Measurements from ENCODE around the gene SV2B.
A peak's percentile ranks its signal among the peaks of the same experiment; 100 is the strongest.

SV2B gene

GRCh38 chr15:91238644-91239425 is 138.8 kb downstream of the SV2B start:
- DNase-seq, result no peak

- DNase-seq, result no peak
Observed at GRCh38 chr15:91243826-91244225, 143.8 kb downstream of the SV2B start.

DNA sequence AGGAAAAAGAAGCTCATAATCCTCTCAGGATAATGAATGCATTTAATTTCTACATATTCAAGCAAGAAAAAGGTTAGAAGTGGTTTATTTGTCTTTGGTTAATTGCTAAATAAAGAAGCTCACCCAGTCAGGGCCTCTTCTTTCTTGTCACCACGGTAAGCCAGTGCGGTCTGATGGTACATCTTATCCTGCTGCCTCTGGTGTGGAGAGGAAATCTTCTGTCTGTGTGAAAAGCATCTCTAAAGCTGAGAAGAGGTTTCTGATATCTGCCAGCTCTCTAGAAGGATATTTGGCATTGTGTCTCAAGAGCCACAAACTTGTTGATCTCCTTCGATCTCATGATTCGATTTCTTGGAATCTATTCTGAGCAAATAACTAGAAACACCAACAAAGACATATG is 144.9 kb downstream of the SV2B start:
- no peak for DNase-seq

DNA sequence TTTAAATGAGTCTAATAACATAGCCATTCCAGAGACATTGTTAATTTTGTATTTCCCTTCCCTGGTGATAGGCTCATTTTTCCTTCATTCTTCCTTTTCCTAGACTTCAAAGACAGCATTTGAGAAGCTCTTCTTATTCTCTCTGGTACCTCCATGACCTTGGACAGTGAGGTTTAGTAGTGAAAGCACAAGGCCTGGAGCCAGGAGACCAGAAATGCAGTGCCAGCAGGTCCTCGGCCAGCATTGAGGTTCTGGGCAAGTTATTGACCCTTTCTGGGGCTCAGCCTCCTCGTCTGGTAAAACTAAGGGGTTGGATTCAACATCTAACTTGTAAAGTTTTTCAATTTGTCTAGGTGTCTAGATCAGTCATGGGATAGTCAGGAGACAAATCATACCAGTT is 146.9 kb downstream of the SV2B start:
- DNase-seq, result no peak

DNA sequence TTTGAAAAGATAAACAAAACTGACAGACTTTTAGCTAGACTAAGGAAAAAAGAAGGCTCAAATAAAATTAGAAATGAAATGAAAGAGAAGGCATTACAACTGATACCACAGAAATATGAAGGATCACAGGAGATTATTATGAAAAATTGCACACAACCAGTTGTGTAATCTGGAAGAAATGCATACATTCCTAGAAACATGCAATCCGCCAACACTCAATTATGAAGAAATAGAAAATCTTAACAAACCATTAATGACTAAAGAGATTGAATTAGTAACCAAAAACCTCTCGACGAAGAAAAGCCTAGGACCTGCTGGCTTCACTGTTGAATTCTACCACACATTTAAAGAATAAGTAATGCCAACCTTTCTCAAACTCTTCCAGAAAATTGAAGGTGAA is 149.5 kb downstream of the SV2B start:
- no peak for DNase-seq

DNA sequence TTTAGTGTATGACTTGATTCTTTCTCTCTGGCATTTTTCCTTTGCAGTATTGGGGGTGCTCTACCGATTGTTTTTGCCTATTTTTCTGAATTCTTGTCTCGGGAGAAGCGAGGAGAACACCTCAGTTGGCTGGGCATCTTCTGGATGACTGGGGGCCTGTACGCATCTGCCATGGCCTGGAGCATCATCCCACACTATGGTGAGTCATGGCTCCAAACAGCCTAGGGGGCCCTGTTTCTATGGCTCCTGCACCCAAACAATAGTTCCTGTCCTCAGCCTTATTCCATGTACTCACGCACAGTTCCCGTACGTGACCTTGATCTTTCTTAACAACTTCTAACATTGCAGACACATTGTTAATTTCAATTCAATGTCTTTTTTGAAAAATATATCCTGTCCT is 152.3 kb downstream of the SV2B start:
- no peak for DNase-seq

GRCh38 chr15:91252756-91253155 is 152.7 kb downstream of the SV2B start:
- DNase-seq, result no peak

GRCh38 chr15:91253605-91254004 is 153.5 kb downstream of the SV2B start:
- no peak for DNase-seq

GRCh38 chr15:91254766-91255165 is 154.7 kb downstream of the SV2B start:
- DNase-seq, result no peak

GRCh38 chr15:91255670-91256192 is 155.7 kb downstream of the SV2B start:
- DNase-seq, result no peak

DNA sequence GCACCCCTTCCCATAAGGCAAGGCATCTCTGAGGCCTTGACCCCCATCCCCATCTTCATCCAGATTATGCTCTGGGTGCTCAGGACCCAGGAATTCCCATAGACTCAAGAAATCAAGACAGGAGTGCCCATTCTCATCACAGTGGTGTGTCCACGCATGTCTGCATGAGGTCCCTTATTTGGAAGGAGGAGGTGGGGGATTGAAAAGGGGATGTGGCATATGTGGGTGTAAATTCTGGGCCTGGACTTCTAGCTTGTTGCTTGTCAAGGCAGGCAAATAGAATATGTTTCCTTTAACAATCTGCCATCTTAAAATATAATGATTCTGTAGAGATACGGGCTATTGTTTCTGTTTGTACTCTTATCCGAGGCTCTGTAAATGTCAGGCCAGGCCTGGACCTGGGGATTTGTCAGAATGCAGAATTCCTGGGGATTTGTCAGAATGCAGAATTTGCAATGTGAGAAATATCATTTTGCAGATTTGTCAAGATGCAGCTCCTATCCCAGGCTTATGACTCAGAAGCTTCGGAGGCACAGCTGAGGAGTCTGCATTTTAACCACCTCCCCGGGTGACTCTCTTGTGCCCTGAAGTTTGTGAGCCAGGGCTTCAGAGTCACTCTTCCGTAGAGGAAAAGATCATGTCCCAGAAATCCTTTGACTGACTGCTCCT is 157.8 kb downstream of the SV2B start:
- DNase-seq, result no peak

- DNase-seq, result no peak
Observed at GRCh38 chr15:91258415-91258759, 158.3 kb downstream of the SV2B start.

- DNase-seq, result no peak
Observed at GRCh38 chr15:91259077-91259476, 159.0 kb downstream of the SV2B start.

DNA sequence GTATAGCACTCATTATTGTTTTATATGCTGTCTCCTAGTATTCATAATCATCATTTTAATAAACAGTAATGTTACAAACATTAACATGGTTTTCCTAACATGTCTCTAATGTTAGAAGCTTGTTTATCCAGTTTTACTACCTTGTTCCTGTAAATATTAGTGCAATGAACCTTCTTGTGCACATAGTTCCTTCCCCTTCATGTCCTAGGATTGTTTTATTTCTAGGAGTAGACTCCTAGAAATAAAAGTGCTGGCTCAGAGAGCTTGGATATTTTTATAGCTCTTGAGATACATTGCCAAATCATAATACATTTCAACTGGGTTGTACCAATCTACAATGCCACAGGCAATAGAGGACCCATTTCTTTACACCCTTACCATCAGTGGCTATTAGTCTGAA is 161.3 kb downstream of the SV2B start:
- no peak for DNase-seq

DNA sequence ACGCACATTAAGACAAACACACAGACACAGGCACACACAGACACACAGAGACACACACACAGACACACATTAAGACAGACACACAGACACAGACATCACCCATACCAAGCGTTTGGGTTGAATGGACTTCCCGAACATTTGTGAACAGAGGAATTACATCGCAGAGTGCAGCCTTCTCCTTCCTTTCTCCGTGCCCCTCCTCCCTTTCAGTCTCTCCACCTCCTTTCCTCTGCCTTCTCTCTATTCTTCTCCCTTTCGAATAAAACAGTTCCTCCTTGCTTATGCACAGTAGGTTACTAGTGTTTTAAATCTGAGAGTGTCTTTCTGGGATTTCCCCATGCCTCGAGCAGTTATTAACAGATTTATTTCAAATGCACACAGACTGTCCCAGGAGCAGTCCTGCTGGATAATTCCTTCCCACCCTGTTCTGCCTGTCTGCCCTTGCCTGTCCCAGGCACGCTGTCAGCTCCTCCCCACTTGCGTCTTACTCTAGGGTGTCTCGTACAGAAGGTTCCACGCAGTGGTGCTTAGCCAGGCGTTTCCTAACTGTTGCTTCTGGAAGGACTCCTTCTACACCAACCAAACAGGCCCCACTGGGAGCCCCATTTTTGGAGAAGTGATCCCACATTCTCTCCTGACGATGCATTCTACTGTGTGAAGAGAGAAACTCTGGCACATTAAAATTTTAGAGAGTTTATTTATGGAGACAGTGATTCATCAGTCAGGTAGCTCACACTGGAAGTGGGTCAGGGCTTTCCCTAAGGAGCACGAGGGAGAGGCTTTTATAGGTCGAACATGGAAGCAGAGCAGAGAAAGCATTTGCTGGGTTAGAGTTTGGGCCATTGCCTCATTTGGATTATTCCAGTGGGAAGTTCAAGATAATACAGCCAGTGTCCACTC is 163.8 kb downstream of the SV2B start:
- DNase-seq, result peak; percentile 5

- no peak for DNase-seq
Observed at GRCh38 chr15:91264651-91265351, 164.7 kb downstream of the SV2B start.

- no peak for DNase-seq
Observed at GRCh38 chr15:91265416-91265940, 165.4 kb downstream of the SV2B start.

- DNase-seq, result no peak
Observed at GRCh38 chr15:91268510-91268909, 168.5 kb downstream of the SV2B start.

GRCh38 chr15:91270747-91271146 is 170.7 kb downstream of the SV2B start:
- DNase-seq, result no peak

DNA sequence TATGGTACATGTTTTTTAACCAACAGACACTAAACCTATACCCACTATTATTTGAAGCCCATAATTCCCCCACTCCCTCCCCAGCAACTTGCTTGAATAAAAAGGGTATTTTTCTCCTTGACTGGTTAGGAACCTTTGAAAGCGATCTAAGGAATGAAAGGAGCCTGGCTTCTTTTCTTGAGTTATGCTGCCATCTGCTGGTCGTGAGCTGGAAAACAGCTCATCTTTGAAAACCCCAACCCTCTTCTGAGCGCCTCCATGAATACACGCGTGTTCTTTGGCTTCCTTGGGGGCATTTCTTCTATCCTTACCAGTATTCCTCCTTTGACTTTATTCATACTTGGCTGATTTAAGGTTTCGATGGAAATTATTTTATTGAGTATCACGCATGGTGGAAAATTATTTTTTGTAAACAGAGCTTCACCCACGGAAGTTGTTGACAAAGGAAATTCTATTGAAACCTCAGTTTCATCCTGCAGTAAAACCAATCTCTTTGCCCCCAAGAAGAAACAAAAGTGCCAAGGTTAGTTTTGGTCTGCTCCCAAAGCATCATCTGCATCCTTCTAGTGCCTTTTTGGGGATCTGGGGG is 171.6 kb downstream of the SV2B start:
- peak; percentile 3 for DNase-seq

DNA sequence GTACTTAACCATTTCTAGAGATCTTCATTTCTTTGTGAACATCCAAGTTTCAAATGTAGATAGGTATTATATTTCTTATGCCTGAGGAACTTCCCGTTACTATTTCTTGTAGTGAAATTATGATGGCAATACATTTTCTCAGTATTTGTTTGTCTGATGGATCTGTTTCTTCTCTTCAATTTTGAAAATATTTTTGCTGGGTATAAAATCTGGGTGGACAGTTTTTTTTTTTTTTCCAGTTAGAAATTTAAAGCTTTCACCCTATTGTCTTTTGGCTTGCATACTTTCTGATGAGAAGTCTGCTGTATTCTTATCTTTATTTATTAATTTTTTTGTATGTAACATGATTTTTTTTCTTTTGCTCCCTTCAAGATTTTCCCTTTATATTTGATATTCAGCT is 175.8 kb downstream of the SV2B start:
- DNase-seq, result no peak

- no peak for DNase-seq
Observed at GRCh38 chr15:91278951-91279350, 178.9 kb downstream of the SV2B start.

All from T1000 (cell line).